Activated naive CD4-positive, alpha-beta T cell (primary cell): ENCODE data around the gene PDE6B.
"Not testable (repeated sequence)": the region's sequence is repeated elsewhere in the genome, so short reads cannot be mapped to it uniquely, and the experiment has no call there.

Experiments
- DNase-seq, 4 experiments: peaks; one replicate each; lab custom pipeline; 2025; lab: John Stamatoyannopoulos, UW

PDE6B gene

DNA sequence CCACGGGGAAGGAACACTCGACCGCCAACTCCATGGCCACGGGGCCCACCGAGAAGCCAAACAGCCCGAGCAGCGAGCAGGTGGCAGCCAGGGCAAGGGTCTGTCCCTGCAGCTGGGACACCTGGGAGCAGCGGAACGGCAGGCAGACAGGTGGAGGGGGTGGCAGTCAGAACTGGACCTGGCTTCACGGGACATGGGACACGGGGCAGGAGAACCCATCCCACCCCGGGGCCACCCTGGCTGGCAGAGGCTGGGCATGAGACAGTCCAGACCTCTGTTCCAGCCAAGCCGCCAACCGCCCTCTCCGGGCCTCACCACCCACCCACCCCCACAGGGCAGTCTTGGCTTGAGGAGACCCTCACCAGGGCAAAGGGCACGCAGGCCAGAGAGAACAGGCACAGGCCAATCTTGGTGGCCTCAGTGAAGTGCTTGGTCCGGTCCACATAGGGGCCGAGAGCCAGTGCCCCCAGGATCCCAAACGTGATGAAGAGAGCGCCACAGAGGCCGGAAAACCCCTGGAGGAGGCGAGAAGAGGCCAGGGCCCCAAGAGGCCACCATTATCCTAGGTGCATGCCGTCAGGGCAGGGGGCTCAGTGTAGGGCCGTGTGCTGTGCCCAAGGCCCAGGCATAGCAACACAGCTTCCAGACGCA is 58.0 kb downstream of the PDE6B start:
- no peak for DNase-seq

DNA sequence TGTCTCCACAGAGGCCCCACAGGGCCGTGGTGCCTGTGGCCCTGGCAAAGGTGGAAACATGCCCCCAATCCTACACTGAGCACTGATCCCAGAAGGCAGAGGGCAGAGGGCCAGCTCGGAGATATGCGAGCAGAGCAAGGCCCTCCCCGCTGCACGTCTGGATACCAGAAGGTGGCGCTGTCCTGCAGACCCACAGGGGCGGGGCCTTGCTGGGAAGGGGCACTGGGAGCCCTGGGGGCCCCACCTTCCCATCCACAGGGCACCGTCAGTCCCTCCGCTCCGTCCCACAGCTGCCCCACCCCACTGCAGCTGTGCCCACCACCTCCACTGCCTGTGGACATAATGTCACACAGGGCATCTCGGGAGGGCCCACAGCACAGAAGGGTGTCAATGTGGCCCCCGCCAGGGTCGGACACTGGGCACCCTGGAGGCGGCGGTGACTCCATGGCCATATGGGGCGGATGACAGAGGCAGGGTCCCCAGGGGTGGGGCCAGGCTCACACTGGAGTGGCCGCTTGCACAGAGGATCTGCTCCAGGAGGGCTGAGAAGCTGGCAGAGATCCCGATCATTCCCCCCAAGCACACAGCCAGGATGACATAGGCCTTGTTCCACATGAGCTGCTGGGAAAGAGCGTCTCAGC is 58.7 kb downstream of the PDE6B start:
- no peak for DNase-seq

DNA sequence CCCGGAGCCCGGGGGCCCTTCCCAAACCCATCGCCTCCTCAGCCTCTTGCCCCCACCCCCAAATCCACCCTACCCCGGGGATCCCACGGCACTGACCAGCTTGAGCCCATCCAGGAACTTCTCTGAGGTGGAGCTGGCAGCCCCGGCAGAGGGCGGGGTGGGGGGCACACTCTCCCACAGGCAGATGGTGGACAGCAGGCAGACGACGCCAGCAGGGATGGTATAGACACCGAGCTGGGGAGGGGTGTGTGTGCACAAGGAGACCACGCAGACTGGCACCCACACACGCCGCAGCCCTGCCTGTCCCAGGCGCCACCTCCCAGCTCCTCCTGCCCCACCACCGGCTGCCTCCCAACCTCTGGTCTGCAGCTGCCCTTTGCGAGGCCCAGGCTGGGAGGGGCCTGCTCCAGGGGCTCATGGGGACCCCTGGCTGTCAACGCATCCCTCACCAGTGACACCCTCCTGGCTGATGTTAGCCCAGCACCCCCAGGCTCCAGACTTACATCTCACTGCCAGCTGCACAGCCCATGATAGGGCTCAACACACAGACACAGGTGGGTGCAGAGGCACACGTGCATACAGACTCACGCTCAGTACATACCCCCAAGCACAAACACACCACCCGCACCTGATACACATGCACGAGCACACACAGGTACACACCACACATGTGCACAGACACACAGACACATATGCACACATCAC is 59.4 kb downstream of the PDE6B start:
- no peak for DNase-seq

DNA sequence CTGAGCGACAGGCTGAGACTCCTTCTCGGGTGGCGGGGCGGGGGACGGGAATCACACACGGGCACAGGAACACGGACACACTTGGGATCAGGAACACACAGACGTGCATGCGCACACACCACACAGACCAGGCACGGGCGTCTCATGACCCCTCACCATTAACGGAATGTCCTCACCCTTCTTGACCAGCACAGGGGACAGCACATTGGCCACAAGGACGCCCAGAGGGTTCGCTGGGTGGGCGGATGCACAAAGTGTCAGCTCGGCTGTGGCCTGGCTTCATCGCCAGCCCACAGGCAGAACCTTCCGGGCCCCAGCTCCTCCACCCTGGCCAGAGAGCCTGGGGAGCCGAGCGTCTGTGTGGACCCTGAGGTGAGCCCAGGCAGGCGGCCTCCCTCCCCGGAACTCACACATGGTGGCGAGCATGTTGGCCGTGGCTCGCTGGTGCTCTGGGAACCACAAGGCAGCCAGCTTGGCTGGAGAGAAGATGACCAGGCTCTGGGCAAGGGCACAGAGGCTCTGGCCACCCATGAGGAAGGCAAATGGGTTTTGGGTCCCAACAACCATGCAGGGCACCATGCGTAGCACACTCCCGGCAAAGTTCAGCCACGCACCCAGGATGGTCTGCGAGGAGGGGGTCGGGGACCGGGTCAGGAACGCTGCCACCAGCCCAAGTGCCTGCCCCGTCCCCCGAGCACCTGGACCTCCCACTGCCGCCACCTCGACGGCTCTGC is 60.5 kb downstream of the PDE6B start:
- no peak for DNase-seq

DNA sequence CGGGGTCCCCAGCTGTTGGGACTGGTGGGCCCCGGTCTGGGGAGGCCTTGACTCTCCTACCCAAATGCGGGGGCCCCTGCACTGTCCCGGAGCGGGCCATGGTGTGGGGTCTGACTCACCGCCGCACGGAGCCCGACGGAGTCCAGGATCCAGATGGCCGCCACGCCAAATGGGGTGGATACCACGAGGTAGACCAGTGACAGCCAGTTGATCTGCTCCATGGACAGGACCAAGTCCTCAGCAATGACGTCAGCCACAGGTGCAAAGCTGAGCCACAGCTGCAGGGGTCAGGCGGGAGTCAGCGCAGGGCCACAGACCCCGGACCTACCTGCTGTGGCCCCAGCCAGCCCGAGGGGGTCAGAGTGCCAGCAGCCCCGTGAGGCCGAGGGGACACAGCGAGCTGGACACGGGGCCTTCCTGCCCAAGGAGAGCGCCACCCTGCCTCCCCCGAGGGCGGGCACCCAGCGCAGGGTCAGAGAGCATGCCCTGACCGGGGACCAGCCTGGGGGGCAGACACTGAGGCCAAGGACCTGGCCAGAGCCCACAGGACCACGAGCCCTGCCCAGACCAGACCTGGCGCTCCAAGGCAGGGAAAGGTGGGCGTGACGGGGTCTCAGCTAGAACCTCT is 61.2 kb downstream of the PDE6B start:
- DNase-seq: no peak

DNA sequence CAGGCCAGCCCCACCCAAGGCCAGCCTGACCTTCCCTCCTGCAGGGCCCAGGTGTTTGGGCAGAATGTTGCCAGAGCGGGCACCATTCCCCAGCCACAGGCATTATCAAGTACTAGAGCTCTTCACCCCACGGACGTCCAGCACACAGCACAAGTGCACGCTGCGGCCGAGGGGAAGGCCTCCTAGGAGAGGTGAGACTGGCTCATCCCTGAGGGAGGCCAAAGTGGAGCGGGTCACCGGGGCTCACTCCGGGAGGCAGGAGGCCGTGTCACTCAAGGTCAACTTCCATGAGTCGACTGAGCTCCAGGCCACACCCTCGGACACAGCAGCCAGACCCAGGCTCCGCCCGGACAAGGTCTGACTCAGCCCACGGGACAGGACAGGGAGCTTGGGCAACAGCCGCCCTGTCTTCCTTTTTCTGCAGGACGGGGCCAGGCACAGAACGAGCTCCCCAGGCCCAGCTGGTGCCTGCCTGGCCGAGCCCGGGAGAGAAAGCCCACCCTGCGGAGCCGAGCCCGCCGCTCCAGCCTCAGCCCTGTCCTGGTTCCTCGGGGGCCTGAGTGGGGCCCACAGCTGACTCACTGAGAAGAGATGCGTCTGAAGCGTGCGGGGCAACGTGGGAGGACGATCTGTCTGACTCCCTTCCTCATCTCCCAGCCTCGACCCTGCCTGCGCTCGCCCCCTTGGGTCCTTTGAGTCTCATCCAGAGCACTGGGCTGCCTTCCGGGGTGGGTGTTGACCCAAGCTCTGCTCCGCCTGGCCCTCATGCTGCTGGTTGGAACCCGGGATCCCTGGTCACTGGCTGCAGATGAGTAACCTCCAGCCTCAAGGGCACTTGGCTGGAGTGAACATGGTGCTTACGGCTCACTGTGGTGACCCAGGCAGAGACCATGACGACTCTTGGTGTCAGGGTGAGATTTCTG is 61.9 kb downstream of the PDE6B start:
- DNase-seq: no peak

DNA sequence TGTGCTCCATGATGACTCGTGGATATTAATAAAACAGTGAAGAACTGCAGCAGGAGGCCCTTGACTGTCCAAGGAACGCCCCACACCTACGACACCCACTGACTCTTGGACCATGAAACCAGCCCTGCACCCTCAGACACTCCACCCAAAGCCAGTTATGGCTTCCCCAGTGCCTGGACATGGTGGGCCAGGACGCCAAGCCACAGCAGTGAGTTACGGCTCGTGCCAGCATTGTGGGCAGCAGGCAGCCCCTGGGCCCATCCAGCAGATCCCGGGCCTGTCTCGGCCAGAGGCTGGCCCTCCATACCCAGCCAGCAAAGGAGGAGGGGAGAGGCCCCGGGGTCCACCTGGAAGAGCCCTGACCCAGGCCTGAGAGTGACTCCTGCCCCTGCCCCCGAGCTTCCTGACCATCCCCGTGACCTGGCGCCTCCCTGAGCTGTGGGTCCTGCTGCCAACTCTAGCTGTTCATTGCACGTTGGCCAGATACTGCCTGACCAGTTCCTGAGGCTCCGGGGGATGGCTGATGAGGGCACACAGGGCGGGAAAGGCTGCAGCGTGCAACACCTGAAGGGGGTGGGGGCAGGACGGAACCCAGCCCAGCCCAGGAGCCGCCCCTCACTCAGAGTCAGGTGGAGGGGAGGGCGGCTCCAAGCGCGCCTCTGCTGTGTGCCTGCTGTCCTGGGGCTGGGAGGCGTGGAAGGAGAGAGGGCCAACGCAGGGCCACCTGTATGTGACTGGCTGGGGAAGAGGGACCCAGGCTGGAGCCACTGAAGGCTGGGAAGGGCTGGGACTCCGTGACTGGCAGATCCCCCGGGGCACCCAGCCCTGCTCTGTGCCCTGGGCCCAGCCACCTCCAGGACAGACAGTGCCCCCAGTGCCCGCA is 62.8 kb downstream of the PDE6B start:
- DNase-seq: no peak

DNA sequence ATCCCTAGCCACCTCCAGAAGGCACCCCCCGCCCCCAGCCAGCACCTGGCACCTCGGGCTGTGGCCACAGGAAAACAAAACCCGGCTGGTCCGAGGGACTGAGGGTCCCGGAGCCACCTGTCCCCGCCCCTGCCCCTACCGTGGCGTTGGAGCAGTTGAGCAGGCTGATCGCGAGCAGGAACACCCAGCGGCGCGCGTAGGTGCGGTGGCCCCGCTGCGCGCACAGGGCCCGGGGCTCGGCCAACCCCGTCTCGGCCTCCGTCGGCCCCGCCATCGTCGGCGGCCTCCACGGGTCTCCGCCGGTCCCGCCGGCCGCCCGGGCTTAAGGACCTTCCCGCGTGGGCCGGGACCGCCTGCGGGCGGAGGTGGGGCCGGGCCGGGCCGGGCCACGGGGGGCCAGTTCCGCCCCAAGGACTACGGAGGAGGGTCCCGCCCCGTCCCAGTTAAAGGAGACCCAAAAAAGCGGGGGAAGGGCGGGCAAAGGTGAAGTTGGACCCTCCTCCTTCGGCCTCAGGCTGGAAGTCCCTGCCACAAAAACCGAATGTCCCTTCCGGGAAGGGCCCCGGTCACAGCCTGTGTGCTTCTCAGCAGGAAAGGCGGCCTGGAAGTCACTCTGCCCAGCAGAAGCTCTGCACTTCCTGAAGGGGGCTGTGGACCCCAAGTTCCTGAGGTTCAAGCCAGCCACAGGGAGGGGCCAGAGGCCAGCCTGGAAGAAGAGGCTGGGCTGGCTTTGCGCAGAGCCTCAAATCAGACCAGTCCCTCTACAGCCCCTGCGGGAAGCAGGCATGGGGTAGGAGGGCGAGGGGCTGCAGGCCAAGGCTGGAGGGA is 63.7 kb downstream of the PDE6B start, which contains the start of gene SLC49A3:
Gene SLC49A3, minus strand, starts transcription at position 298 of the 828 bp plus-strand sequence. Its CDS starts 24 bp downstream, at position 274.
- no peak for DNase-seq

DNA sequence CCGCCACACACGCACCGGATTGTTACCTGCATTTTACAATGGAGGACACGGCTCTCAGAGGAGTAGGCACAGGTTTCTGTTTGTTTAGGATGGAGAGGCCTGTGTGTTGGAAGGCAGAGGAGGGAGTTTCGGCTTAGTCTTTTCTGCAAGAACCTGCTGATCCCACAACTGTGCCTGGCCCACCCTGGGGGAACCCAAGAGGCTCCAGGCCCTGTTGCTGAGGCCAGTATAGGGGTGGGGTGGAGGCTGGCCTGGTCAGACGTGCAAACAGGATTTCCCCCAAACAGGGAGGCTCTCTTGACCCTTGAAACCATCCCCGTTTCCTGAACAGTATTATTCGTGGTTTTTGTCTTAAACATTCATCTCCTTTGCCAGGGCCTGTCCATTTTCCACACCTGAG is 64.3 kb downstream of the PDE6B start:
- no peak for DNase-seq

DNA sequence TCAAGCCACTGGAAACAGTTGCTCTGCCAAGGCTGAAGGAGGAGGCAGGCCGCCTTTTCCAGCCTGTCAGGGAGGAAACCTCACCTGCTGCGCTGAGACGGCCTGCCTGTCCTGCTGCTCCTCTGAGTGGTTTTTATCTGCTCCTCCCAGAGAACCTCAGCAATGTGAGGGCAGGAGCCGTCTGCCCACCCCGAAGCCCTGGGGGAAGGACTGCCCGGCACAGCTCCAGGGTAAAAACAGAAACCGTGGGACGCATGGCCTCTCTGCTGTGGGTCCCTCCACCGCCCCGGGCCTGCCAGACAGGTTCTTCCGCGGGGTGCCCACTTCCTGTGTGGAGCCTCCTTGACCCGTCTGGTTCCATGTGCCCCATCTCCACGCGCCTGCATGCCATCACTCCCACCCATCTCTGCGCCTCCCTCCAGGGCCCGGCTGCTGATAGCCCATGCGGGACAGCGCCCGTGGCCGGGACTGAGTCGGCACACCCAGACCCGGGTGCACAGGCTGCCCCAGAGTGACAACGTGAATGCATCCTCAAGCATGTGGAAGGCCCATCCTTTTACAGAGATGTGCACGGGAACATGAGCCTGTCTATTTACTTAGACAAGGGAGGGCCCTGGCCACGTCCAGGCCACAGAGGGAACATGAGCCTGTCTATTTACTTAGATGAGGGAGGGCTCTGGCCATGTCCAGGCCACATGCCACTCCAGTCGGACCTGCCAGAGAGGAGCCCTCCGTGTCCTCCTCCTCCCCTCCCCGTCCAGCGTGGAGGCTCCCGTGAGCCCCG is 67.6 kb downstream of the PDE6B start:
- DNase-seq: no peak

DNA sequence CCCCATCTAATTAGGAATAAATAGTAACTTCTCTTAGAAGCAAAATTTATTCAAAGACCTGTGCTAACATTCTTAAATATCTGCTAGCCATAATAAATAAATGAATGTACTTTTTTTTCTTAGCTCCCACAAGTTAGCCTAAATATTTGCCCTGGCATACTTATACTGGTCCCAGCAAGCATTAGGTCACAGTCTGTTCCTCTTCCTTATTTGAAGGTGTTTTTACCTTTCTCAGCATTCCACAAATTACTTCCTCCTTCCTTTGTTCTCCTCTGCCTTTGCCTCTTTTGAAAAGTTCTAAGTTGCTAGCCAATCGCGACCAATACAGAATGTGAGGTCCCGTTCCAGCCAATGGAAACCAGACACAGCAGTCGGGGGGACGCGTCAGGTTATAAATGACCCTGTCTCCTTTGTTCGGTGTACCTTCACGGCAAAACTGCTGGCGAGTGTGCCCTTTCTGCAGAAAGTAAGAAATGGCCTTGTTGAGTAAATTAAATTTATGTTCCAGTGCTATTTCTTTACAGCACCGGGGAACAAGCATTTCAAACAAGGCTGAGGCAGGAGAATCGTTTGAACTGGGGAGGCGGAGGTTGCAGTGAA is 69.1 kb downstream of the PDE6B start:
- not testable (repeated sequence) for DNase-seq

DNA sequence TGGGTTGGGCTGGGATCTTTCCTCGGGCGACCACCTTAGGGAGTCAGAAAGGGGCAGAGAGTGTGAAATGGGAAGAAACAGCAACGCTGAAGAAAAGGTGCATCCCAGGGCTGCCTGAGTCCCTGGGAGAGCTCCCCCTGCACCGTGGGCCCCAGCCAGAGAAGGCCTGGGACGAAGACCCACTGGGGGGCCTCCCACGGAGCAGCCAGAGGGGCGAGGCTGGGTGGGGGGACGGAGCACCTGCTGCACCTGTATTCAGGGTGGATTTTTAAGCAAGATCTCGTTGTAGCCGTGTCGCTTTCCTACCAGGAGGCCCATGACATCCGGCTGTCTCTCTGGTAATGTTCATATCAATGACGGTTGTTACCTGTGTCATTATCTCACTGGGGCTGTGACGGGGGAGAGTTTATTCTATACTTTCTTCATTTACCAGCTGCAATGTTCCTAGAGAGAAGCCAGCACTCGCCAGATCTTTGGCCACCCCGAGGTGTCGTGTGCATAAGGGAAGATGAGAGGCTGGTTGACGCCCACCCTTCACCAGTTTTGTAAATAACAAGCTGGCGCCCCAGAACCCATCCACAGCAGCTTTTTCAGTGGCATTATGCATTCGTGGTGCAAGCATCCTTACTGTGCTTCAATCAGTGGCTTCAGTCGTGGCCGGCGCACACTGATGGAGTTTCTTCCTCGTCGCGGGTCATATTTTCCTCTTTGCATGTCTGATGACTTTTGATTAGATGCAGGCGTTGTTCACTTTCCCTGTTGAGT is 74.6 kb downstream of the PDE6B start:
- DNase-seq: no peak

DNA sequence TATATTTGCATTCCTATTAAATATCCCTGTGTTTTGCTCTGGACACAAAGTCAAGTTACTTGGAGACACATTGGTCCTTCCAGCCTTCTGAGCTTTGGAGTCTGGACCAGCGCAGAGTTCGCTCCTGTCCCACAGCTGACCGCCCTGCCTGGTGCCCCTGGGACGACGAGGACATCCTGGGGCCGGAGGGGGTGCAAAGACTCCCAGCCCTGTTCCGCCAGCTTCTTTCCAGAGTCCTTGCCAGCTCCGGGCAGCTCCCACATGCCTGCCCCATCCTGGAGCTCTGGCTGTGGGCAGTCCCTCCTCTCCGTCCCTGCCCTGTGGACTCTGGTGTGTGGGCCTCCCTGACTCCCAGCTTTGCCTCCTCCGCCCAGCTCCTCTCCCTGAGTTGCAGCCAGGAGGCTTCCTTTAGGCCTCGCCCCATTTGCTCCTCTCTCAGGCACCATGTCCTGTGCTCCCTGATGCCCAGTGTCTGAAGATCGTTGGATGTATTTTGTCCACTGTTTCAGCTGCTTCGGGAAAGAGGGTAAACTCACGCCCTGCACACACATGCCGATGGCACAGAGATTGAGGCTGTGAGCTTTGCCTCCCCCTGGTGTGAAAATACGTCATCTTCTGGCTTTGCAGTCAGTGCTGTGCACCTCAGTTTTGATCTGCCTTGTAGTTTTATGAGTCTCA is 75.4 kb downstream of the PDE6B start:
- DNase-seq: no peak

DNA sequence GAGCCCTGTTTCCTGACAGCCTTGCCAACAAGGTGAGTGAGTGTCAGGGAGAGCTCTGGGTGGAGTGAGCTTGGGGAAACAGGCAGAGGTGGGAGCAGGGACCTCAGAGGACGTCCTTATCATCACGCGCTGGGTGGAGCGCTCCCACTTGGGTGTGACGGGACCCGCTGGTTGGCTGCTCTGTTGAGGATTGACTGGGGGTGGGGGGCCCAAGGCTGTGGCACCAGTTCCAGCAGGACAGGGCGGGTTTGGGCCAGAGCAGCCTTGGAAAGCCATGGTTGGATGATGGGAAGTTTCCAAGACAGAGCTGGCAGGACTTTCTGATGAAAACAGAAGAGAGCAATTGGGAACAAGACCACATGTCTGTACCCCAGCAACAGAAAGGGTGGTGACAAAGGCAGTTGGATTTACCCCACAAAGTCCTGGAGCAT is 77.3 kb downstream of the PDE6B start:
- DNase-seq: no peak

DNA sequence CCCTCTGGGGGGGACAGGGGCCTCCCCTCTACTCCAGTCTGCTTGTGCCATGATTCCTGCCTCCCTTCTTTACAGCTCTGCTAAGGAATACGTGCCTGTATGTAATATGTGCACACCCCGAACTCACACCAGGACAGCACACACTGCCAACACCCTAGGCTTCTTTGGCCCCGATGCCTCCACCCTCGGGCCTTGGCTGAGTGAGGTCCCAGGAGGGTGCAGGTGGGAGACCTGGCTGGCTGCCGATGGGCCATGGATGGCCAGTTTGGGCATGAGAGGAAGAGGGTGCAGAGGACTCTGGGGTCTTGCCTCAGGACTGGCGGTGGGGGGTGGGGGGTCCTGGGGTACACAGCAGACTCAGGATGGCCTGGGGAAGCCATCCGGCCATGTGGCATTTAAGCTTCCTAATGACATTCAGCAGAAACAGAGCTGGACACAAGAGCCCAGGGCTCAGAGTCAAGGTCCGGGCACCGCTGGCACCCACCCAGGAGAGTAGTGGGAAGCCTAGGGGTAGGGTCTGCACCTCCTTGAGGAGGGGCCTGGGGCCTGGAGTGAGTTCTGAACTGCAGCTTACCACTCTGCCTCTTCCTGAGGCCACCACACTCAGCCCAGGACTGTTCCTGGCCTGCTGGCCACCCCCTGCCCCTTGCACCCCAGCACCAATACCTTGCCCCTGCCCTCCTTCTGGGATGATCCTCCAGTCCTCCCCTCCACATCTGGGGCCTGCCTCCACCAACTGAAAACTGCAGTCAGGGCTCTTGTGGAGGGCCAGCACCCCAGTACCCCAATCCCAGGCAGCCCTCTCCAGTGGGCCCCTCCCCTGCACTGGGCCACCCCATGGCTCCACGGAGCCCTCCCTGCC is 78.2 kb downstream of the PDE6B start:
- no peak for DNase-seq
